Right forelimb (tissue), 1 donor: ENCODE results near the gene C7orf33.

Source experiments
- DNase-seq: peaks from one replicate; pipeline ENCODE4 v3.0.0-alpha.2; 2018

C7orf33 gene

DNA sequence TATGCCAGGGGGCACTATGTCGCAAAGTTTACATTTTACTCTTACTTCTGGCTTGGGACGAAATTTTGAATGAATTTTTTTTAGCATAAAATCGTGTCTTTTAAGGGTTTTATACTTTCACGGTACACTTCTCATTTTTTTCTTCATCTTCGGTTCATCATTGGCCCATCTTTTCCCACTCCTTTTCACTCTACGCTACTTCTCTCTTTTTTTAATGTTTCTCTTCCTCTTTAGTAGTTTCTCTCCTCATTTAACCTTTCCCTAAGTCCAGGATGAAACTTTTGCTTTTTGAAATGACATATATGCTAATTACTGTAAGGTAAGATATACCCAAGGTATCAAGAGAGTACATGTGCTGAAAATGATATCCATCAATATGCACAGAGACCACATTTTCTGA, 39.5 kb downstream of the C7orf33 start:
- DNase-seq: no peak

DNA sequence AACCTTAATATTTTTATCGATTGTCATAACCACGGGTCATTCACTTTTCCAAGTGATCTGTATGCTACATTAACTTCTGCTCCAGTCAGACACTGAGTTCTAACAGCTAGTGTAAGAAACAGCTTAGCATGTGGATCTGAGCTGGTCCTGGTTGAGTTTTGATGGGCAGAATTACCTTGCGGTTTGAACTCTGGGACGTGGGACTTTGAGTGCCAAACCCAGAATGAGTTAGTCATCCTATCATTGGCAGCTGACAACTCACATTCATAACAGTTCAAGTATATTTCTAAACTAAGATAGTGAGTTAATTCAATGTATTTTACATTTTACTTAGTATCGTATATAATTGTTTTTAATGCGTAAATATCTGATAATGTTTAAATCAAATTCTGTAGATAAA, 43.2 kb downstream of the C7orf33 start:
- DNase-seq: no peak

DNA sequence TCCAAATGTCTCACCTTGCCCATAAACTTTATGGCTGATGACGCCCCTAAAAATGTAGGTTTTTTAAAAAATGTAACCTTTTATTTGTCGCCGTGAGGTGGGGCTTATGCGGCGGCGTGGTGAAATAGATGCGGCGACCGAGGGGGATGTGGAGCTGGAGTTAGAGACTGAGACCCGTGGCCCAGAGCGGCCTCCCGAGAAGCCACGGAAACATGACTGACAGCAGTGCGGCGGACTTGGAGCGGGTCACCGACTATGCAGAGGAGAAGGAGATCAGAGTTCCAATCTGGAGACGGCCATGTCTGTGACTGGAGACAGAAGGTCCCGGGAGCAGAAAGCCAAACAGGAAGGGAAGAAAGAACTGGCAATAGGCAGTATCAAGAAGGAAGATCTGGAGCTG, 46.5 kb downstream of the C7orf33 start:
- no peak for DNase-seq

DNA sequence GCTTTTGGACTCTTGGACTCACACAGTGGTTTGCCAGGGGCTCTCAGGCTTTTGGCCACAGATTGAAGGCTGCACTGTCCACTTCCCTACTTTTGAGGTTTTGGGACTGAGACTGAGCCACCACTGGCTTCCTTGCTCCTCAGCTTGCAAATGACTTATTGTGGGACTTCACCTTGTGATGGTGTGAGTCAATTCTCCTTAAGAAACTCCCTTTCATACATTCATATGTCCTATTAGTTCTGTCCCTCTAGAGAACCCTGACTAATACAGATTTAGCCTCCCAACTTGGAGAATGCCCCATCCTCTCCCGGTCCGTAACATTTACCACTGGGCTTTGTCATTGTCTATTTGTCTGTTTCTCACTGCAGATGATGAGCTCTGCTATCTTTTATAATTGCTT, 55.3 kb downstream of the C7orf33 start:
- no peak for DNase-seq

DNA sequence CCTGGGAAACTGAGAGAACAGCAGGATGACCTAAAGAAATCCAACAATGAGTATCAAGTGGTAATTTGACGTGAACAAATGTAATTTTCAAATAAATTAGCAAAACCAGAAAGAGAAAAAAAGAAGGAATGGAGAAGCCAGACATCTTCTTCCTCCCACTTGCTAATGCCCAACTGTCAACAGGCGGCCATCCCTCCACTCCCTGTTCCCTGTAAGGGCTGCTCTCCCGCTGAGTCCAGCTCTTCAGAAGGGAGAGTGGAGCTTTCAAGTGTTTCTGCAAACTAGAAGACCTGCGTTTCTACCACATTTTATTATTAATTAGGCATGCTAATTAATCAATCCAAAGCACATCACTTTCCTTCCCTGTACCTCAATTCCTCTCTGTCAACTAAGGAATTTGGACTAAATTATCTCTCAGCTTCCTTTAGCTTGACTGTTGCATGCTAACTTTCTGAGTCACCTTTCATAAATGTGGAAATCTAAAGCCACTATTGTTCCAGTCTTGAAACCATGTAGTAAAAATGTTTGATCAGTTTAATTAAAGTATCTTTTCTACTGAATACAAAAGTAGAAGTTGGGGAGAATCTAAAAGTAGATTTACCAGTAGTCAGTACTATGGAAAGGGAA, 59.8 kb downstream of the C7orf33 start:
- no peak for DNase-seq

DNA sequence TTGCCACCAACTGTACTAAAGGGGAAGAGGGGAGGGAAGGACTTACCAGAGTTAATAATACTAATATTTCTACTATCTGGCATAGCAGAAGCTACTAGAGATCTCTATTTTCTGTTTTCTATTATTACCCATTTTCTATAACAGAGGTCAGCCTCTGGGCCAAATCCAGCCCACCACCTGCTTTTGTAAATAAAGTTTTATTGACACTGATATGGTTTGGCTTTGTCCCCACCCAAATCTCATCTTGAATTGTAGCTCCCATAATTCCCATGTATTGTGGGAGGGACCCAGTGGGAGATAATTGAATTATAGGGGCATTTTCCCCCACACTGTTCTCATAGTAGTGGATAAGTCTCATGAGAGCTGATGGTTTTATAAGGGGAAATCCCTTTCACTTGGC, 62.2 kb downstream of the C7orf33 start:
- DNase-seq: no peak

DNA sequence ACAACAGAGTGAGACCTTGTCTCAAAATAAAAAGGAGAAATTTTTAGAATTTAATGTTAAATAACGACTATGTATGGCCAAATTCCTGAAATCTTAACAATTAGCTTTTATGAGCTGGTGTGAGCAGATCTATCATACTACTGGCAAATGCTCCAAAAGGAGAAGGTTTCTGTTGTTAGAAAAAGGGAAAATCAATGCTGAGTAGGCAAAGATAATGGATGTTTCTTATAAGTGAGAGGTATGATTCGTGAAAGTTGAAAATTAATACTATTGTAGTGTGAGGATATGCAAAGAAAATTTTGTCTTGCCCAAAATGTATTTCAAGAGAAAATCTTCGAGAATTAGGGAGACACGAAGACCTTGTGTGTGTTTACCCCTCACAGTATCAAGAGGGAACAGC, 67.4 kb downstream of the C7orf33 start:
- no peak for DNase-seq

DNA sequence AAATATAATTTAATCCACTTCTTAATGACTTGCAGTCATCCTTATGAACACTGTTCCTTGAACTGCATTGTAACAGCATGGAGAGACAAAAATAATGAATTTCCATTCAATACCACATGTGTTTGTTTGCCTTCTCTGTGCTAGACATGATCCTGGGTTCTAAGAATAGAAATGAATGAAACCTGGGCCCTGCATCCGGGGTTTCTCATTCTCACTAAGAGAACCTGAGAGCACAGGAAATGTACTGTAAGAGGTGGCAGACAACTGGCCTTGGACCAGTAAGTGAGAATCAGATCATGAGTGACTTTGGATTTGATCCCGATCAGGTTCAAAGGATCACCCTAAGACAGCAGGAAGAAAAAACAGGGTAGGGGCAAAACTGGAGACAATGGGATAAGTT, 70.9 kb downstream of the C7orf33 start:
- no peak for DNase-seq

DNA sequence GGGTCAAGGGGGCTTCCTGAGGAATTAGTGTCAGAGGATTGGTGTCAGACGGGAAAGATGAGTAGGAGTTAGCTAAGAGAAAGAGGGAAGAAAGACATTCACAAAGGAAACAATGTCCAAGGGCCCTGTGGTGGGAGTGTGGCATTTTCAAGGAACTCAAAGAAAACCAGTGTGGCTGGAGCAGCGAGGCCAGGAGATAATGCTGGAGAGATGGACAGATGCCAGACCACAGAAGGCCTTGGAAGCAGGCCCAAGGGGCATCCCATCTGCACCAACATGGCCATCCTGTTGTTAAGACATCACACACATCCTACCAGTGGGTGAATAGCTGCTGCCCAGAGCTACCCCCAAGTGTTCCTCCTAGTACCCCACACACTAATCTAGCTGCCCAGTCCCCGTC, 72.1 kb downstream of the C7orf33 start:
- no peak for DNase-seq

DNA sequence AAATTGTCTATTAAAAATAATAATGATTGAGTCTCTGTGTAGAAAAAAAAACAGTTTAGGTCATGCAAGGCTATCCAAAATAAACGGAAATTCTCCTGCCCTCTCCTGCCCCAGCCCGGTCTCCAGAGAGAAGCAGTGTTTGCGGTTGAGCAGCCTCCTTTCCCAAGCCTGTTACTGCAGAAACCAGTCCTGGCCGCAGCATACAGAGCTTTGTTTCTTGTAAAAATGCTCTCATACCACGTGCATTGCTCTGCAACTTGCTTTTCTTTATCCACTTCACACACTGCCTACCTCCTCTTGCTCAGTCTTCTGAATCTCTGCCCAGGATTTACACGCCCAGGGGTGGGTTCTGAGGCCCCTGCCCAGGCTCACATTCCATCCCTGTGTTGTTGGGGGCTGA, 73.8 kb downstream of the C7orf33 start:
- peak; percentile 45 for DNase-seq

DNA sequence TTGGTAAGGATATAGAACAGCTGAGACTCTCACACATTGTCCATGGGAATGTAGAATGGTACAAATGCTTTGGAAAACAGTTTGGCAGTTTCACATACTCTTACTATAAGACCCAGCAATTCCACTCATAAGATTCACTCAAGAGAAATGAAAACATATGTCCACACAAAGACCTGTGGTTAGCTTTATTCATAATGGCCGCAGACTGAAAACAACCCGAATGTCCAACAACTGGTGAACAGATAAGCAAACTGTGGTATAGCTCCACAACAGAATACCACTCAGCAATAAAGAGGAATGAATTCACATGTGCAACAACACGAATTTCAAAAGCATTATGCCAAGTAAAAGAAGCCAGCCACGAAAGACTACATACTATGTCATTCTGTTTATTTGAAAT, 74.7 kb downstream of the C7orf33 start:
- DNase-seq: no peak
